GM21737 (cell line): ENCODE data around the gene EXT2.

Experiments
- ATAC-seq: cut with Tn5 transposase; IDR thresholded peaks from one replicate; pipeline ENCODE4 v1.9.1; 2021; ENCODE audit warnings: mild to moderate bottlenecking, moderate library complexity; ENCODE audit not compliant: unreplicated experiment

Gene EXT2

DNA sequence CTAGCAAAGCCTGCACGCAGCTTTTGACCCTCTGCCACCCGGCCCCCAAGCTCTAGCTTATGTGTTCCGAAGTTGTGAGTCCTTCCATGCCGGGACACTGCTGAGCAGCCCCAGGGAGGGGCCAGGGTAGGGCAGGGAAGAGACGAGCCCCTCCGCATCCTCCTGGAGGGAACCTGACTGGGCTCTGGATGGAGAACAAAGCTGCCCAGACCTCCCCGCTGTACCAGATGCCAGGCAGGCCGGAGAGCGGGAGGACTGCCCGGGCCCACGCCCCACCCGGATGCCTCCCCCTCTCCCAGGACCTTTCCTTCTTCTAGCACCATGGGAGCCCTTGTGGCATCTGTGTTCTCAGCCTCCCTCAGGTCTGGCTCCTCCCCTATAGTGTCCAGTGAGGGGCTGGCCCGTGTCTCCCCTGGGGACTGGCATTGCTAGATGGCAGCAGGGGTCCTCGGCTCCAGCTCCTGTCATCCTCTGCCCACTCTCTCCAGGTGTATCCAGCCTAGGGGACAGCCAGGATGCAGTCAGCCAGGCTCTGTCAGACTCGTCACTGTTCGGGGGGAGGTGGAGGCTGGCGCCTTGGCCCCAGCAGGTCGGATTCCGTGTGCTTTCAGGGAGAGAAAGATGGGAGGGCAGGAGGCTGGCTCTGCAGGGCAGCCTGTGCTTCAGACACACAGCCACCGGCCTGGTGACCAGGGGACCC, 168.4 kb downstream of the EXT2 start:
- ATAC-seq, result no peak

DNA sequence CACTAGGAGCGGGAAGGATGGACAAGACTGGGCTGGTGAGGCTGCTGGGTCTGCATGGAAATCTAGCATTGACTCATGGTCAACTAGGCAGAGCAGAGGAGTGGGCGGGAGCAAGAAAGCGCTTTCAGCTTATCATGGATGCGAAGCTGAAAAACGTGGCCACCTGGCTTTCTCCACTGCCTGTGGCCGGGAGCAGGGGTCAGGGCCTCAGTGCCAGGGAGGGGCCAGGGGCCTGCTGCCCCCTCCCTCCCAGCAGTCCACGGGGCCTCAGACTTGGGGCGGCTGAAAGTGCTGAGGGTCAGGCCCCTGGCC, 168.9 kb downstream of the EXT2 start:
- ATAC-seq, result no peak

DNA sequence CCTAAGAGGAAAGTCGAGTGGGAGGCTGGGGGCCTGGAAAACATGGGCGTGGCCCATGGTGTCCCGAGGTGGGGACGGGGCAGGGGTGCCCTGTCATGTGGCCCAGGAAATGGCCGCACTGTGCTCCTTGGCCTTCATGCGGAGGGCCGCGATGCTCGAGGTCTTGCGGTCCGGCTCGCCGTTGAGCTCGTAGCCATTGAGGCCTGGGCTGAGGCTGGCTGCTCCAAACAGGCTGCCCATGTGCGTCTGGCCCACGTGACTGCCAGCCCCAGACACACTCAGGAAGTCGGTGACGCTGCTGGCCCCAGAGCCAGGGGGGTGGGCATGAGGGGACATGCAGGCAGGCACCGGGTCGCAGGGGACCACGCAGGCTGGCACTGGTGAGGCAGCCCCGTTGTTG, 169.3 kb downstream of the EXT2 start:
- ATAC-seq, result no peak

DNA sequence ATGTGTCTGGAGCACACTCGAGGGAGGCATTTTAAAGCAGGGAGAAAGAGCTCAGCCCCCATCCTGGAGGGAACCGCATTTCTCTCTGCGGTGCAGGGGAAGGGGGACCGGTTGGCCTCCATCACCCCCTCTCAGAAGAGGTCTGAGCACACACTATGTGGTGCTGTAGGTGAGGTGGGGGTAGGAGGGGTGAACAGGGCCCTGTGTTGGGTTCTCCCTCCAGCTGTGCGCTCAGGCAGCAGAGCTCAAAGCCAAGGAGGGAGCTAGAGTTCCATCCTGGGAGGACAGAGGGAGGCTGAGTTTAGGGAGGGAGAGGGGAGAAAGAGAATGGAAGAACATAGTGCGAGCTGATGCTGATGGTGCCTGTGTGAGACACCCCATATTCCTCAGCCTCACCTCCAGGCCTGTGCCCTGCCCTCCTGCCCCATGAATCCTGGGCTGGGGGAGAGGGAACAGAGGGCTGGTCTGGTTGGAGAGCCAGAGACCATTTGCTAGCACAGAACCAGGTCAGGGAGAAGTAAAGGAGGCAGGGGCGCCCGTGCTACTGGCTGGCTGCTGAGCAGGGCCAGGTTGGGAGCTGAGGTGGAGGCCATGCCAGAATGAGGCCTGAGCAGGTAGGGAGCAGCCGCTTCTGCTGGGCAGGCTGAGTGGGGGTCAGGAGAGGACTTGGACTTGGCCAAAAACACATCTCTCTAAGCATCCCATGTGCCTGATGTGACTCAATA, 170.7 kb downstream of the EXT2 start:
- ATAC-seq, result no peak

DNA sequence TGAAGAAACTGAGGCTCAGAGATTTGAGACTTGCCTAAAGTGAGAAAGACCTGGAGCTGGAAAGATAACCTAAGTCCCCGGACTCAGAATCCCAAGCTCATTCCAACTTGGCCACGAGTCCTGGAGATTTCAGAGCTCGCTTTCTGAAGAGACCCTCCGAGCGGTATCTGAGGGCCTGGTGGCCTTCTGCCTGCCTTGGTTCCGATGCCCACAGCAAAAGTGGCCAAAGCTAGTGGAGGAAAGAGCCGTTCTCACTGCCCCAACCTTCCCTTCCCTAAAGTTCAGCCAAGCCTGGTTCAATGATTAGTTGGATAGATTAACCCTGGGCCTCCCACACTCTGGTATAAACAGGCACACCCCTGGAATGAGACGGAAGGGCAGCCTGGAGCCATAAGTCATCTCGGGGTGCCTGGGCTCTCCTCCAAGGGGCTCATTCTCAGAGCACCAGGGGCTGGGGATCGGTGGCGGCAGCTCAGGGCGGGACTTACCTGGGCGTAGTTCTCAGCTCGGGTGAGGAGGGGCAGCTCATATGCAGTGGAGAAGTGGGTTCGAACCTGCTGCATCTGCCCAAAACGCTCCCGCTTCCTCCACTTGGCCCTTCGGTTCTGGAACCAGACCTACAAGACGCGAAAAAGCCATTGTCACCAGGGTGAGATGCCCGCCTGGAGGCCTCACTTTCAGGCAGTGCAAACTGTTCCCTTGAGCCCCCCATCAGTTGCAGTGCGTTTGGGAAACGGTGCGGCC, 171.7 kb downstream of the EXT2 start:
- ATAC-seq, result no peak

DNA sequence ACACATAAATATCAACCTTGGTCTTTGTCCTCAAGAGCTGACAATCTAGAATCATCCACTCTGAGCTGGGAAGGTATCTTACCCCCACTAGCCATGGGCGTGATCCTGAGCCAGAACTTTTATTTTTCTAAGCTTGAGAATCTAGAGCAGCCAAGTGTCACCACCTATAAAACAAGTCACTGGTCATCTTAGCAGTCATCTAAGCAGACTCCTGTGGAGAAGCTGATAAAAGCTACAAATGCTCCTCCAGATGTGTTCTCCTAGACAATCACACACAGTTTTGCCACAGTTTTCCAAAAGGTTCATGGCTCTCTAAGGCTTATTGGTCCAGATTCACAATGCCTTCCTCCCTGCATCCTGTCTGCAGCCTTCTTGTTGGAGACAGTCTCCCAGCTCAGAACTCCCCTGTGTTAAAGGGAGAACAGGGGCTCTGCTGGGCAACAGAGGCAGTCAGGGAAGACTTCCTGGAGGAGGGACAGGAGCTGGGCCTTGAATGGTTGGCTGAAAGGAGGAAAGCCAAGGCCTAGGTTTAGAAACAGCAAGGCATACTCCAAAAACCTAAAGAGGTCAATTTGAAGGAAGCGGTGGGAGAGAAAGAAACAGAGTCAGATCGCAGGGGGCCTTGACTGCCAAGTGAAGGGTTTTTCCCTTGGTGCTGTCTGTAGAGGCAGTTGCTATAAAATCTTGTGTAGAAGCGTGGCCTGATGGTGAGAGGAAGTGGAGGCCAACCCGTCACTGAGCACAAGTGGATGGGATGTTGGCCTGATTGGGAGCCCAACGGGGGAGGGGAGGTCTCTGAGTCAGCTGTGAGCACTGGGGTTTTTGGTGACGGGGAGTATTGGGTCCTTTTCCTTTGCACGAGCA, 172.5 kb downstream of the EXT2 start:
- no peak for ATAC-seq

DNA sequence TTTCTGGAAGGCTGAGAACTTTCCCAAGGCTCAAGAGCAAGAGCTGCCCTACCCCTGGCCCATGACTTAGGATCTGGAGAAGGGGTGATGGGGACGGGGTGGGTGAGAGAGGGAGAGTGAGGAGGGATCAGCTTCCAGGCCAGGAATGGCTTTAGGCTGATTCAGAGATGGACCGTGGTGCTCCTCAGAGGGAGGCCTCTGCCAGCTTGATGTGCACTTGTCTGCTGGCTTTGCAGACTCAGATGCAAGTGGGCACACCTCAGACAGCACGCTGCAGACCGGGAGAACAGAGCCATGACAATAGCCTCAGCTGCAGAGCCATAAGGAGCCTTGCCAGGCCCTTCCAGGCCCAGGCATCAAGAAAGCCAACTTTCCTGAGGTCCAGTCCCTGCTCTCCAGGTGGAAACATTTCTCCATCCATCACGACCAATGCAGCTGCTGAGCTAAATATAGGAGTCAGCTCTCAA, 173.2 kb downstream of the EXT2 start:
- ATAC-seq, result no peak

DNA sequence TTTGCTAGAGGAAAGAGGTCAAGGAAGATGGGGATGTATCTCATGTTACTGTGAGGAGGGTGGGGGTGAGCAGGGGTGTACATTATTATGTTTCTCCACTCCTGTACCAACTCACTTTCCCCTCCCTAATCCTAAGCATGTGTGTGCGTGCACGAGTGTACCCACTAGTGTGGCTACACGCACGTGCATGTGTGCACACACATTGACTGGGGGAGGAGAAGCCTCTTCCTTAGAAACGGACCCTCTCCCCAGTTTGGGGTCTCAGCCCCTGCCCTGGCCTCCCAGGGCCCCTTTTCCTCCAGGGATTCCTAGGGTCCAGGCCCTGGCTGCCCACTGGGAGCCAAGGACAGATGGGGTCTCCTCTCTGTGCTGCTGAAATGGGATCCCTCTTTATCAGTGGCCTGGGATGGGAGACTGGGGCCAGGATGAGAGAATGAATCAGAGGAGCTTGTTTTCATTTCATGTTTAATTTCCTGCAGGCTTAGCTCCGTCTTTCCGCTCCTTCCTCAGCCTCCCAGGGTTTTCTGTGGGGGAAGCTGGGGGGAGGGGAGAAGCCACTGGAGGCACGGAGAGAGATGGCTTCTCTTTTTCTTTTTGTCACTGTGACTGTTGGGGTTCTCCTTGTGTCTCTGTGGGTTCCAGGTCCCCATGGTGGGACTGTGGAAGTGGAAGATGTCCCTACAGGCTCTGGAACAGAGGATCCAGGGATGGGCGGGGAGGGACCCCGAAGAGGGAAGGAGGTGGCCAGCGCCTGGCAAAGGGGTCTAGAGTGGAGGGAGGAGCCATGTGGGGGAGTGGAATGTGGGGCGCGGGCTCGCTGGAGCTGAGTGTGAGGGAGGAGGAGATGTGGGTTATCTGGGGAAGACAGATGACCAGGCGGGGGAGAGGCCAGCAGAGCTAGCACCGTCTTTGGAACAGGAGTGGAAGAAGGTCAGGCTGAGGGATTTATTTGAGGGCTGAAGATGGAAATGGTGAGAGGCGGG, 174.2 kb downstream of the EXT2 start:
- ATAC-seq, result no peak

DNA sequence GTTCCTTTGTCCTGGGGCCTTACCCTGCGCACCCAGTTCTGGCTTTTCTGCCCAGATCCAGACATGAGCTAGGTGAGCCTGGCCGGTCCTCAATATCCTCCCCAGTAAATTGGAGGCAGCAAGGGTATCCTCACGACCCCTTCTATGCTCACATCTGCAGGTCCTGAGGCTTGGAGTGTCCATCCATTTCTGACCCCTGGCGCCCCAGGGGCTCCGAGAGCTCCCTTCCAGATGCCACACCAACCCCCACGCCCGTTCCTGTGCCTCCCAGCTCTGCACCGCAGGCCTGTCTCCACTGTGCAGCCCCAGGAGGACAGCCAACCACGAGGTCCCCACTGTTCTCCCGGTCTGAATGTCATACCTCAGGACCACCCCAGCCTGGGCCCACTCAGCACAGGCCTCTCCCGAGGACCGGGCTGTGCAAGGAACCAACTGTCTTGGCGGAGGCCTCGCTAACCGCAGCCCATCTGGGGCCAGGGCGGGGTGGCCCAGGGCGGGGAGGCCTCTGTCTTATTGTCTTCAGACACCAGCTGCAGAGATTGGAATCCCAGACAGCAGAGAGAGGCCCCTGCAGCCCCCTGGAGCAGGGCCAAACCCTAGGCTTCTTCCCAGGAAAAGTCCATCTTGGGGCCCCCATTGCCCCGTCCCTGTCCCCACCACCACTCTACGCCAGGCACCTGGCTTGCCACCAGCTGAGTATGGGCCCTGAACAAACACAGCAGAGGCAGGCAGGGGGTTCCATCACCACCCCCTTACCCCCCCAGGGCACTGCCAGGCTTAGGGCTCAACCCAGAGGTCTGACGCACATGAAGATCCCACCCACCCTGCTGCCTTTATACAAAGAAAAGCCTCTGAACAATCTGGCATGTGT, 175.2 kb downstream of the EXT2 start:
- no peak for ATAC-seq

DNA sequence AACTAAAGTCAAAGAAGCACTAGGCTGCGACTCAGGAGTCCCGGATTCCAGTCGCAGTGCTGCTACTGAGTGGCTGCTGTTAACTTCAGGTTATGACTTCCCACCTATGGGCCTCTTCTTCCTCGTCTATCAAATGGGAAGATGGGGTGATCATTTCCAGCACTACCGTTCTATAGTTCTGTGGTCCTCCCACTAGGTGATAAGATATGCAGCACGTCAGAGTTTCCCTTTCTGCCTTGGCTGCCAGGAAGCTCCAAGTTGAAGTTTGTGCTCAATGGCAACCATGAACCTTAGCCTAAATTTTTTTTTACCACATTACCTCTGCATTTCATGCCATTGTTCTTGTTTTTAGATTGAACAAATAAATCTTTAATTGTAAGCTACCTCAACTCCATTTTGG, 175.8 kb downstream of the EXT2 start:
- no peak for ATAC-seq

DNA sequence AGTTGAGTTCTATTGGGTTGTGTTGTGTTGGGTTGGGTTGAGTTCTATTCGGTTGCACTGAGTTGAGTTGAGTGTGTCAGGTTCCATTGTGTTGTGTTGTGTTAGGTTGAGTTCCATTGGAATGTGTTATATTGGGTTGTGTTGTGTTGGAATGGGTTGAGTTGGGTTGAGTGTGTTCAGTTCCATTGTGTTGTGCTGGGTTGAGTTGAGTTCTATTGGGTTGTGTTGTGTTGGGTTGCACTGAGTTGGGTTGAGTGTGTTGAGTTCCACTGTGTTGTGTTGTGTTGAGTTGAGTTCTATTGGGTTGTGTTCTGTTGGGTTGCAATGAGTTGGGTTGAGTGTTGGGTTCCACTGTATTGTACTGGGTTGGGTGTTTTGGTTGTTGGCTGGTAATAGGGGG, 178.9 kb downstream of the EXT2 start:
- no peak for ATAC-seq

DNA sequence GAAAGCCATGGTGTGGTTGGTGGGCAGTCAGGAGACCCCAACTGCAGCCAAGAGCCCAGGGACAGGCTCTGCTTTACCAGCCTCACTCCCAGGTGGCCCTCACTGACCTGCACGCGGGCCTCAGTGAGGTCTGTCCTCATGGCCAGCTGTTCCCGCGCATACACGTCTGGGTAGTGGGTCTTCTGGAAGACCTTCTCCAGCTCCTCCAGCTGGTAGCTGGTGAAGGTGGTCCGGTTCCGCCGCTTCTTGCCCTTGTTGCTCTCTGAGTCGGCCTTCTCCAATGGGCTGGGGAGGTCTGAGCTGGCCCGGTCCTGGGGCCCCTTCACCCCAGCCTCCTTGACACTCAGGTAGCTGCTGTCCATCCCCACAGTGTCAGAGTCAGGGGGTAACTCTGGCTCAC, 179.8 kb downstream of the EXT2 start:
- no peak for ATAC-seq

DNA sequence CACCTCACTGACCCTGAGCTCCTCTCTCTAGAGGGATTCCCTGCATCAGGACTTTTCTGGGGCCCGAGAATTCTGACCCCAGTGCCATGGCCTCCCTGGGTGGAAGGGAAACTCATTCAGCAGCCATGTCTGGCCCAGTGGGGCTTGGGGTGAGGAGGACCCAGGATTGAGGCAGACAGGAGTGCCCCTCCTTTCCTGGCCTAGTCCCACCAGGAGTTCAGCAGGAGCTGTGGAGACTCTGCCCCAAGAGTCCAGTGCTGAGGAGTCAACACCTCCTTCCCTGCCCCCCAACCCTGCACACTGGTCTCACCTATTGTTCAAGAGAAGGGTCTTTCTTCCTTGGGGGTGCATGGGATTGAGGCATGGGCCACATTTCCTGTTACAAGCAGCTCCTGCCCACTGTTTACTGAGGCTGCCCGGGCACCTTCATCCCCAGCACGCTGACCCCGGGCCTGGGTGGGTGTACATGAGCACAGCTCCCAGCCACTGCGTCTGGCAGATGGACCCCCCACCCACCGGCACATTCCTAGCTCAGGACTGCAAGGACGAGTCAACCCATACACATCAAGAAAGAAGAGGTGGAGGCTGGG, 180.6 kb downstream of the EXT2 start:
- ATAC-seq, result no peak

DNA sequence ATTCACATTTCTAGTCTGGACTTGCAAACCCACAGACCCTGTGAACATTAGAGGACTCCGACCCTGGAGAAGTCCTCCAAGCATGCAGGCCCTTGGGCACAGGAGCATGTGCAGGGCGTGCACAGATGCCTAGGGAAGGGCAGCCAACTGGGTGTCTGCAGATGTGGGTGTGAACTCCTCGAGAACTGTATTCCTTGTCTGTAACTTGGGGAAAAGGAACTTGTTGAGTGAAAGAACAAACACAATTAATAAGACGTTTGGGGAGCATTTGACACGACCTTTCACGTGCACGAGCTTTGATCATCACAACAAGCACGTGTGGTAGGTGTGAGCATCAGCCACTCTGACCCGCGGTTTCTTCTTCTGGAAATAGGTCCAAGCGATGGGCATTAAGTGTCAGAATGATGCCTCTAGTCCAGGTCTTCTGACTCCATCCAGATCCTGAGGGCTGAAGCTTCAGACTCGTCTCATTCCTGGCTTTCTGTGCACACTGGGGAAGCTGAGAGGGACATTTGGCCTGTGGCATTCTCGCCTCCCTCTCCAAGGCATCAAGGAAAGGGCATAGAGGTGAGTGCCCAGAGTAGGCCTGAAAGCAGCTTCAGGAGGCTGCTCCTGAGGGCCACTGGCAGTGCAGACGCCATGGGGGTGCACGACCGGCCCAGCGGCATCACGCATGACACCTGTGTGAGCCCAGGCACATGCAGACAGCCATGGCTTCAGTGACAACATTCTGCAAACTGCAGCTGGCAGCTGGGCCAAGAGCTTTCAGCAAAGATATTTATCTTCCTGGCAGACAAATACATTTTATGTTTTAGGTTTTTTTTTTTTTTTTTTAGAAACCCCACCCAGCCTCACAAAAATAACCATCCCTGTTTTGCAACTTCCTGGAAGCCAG, 182.0 kb downstream of the EXT2 start:
- ATAC-seq, result no peak

DNA sequence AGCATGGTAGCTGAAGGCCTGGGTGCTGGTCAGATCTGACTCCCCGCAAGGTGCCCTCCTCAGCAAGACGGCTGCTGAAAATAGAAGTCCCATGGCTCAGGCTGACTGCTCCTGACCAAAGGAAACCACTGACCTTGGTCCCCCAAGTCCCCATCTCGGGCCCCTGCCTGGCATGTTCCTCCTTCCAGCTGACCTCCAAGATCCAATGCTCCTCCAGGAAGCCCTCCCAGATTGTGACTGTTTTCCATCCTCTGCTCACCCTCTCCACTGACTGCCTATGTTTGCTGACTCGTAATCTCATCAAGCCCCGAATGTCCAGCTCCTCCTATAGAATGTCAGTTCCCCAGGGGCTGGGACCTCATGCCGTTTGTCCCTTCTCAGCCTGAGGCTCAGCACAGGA, 184.0 kb downstream of the EXT2 start:
- ATAC-seq, result no peak

DNA sequence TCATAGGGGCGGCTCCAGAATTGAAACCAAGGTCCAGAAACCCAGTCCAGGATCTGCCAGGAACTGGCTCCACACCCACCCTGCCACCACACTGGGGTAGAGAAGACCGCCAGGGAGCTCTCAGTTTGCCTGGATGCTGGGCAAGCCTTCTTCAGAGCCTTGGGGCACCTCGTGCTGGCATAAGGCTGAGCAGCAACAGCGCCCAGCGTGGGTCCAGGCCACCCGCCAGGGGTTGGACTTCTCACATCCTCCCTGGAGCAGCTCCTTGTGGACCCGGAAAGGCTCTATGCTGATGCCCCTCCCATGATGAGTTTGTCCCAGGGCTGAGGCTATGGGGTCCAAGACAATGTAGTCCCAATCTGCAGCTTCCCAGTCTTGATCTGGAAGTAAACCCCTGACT, 184.8 kb downstream of the EXT2 start:
- no peak for ATAC-seq

DNA sequence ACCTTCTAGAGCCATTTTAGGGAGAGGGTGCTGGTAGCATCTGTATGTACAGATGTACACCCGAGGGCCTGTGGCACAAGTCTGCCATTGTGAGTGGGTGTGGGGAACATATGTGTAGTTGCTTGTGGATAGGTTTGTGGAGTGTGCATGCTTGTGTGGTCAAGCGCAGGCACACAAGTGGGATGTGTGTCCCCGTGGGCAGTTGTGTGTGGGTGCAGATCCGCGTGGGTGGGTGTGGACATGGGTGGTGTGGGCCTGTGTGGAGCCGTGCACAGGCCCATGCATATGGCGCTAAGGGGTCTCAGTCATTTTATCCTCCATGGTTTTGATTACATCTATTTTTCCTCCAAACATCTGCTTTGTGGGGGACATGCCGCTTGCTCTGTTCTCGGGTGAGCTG, 185.7 kb downstream of the EXT2 start:
- no peak for ATAC-seq

DNA sequence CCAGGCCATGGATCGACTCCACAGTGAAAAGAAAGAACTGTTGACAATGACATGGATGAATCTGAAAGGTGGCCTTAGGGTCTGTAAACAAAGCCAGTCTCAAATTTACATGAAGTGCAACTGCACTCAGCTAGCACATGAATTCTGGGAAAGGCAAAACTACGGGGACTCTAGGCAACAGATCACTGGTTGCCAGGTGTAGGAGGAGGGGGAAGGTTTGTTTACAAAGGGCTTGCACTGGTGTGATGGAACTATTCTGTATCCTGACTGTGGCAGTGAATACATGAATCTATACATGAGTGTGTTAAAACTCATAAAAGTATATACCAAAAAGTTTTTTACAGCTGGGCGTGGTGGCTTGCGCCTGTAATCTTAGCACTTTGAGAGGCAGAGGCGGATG, 187.1 kb downstream of the EXT2 start:
- ATAC-seq, result no peak
